ENCODE results near the gene OSBPL8. TPM values are rescaled to one million over a fixed set of nuclear protein-coding genes. Genes with fewer than 3 reads are reported as not detected.

The OSBPL8 gene
- total RNA-seq, 4 donors from 2014 or later = 50.0 to 55.0 (median 54.7) TPM

DNA sequence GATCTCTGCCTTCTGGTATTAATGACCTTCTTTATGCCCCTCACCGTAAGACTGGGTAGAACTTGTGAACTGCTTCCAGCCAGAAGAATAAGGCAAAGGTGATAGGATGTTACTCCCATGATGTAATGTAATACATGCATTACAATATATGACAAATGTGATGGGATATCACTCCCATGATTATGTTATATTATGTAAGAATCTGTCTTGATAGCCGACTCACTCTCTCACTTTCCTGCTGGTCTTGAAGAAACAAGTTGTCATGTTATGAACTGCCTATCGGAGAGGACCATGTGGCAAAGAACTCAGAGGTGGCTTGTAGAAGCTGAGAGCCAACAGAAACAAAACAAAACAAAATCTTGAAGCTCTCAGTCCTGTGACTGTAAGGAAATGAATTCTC is 30.6 kb upstream of the OSBPL8 start:
- Histone ChIP-seq H3K27me3 (no peaks in the 10 kb centered on the region), H3K9me3 (no peaks in the 10 kb centered on the region), H3K36me3 (no peaks in the 10 kb centered on the region), H3K4me3 (no peak overlapping the region), H3K4me1 (no peaks in the 10 kb centered on the region), H3K27ac (replicated peaks in 1 of 4) (no peak overlapping the region)
- intact Hi-C loops (cut with DNase I) = no loop called here
- TF ChIP-seq POLR2A (IDR thresholded peaks at IDR 0.05; ENCODE audit: low read depth) (no peak), EP300 (IDR thresholded peaks at IDR 0.05) (no peak), POLR2AphosphoS5 (IDR thresholded peaks at IDR 0.05) (no peak)
- TF ChIP-seq, protein P1, sequence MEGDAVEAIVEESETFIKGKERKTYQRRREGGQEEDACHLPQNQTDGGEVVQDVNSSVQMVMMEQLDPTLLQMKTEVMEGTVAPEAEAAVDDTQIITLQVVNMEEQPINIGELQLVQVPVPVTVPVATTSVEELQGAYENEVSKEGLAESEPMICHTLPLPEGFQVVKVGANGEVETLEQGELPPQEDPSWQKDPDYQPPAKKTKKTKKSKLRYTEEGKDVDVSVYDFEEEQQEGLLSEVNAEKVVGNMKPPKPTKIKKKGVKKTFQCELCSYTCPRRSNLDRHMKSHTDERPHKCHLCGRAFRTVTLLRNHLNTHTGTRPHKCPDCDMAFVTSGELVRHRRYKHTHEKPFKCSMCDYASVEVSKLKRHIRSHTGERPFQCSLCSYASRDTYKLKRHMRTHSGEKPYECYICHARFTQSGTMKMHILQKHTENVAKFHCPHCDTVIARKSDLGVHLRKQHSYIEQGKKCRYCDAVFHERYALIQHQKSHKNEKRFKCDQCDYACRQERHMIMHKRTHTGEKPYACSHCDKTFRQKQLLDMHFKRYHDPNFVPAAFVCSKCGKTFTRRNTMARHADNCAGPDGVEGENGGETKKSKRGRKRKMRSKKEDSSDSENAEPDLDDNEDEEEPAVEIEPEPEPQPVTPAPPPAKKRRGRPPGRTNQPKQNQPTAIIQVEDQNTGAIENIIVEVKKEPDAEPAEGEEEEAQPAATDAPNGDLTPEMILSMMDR (IDR thresholded peaks at IDR 0.05) = no peak
- 90% methylated on average over 3 of the region's 3 CpGs for WGBS
- DNase-seq (ENCODE audit: extremely low spot score) = no peak

- H3K4me1 ChIP-seq = no peaks in the 10 kb centered on the region
- H3K36me3 ChIP-seq = no peaks in the 10 kb centered on the region
- no peak for DNase-seq (ENCODE audit: extremely low spot score)
- peak in 1 of 2 donors; percentile 15 for TF ChIP-seq POLR2AphosphoS5 (IDR thresholded peaks at IDR 0.05)
- no peak for TF ChIP-seq POLR2A (IDR thresholded peaks at IDR 0.05; ENCODE audit: low read depth)
- H3K27ac ChIP-seq (replicated peaks in 1 of 4) = peak overlapping the region in 1 of 4 donors; percentile 27
- intact Hi-C loops (cut with DNase I) = no loop called here
- H3K9me3 ChIP-seq = no peaks in the 10 kb centered on the region
- H3K4me3 ChIP-seq = no peak overlapping the region
- no peaks in the 10 kb centered on the region for H3K27me3 ChIP-seq
These were observed 29.5 kb upstream of the OSBPL8 start for GRCh38 chr12:76588881-76589565.

- WGBS = 85% methylated on average over 3 of the region's 3 CpGs
- H3K27me3 ChIP-seq = no peaks in the 10 kb centered on the region
- H3K36me3 ChIP-seq = no peaks in the 10 kb centered on the region
- intact Hi-C loops (cut with DNase I) = no loop called here
- no peaks in the 10 kb centered on the region for H3K9me3 ChIP-seq
- TF ChIP-seq, protein P1 (IDR thresholded peaks at IDR 0.05) = no peak
- no peak for TF ChIP-seq POLR2A (IDR thresholded peaks at IDR 0.05; ENCODE audit: low read depth)
- TF ChIP-seq EP300 (IDR thresholded peaks at IDR 0.05) = no peak
- TF ChIP-seq POLR2AphosphoS5 (IDR thresholded peaks at IDR 0.05) = no peak
- H3K27ac ChIP-seq (replicated peaks in 1 of 4) = peak overlapping the region in 2 of 4 donors; percentile 30 to 74
- H3K4me1 ChIP-seq = no peaks in the 10 kb centered on the region
- no peak overlapping the region for H3K4me3 ChIP-seq
- no peak for DNase-seq (ENCODE audit: extremely low spot score)
These were observed 28.0 kb upstream of the OSBPL8 start for GRCh38 chr12:76587428-76588178.

DNA sequence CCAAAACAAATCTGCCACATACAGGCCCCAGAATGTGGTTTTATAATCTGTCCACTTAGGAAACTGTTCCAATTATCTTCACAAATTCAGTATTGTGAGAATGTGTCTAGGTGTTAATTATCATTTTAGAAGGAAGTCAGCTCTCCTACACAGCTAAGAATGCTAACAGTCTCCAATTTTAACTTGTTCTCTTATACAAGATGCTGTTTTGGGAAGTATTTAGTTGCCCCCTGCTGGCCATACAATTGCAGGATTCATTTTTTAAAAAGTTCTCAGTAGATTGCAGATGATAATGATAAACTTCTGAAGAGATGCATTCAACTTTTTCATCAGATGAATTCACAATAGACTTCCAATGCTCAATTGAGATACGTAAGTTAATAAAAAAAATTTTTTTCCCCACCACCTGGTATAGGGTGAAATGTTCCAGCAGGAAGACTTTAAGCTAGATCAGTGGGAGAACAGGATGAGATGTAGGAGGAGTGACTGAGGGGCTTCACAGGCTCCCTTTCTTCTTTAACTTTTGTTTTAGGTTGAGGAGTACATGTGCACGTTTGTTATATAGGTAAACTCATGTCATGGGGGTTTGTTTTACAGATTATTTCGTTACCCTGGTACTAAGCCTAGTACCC is 27.3 kb upstream of the OSBPL8 start:
- Histone ChIP-seq H3K4me3 (no peak overlapping the region), H3K4me1 (no peaks in the 10 kb centered on the region), H3K9me3 (no peaks in the 10 kb centered on the region), H3K36me3 (no peaks in the 10 kb centered on the region), H3K27me3 (no peaks in the 10 kb centered on the region), H3K27ac (replicated peaks in 1 of 4) (peak overlapping the region in 1 of 4 donors; percentile 23)
- 76% methylated on average over 3 of the region's 3 CpGs for WGBS
- intact Hi-C loops (cut with DNase I) = no loop called here
- TF ChIP-seq POLR2A (IDR thresholded peaks at IDR 0.05; ENCODE audit: low read depth) = no peak
- TF ChIP-seq POLR2AphosphoS5 (IDR thresholded peaks at IDR 0.05) = no peak
- TF ChIP-seq, protein P1 (IDR thresholded peaks at IDR 0.05) = peak; percentile 55 to 71 (median 68)
- DNase-seq (ENCODE audit: extremely low spot score) = no peak

- intact Hi-C loops (cut with DNase I) = no loop called here
- WGBS = 77% methylated on average over 3 of the region's 3 CpGs
- Histone ChIP-seq H3K27ac (replicated peaks in 1 of 4) (no peak overlapping the region), H3K4me1 (no peaks in the 10 kb centered on the region), H3K4me3 (no peak overlapping the region), H3K9me3 (no peaks in the 10 kb centered on the region), H3K27me3 (no peaks in the 10 kb centered on the region), H3K36me3 (no peaks in the 10 kb centered on the region)
- DNase-seq (ENCODE audit: extremely low spot score) = no peak
- TF ChIP-seq POLR2A (IDR thresholded peaks at IDR 0.05; ENCODE audit: low read depth) = no peak
- no peak for TF ChIP-seq POLR2AphosphoS5 (IDR thresholded peaks at IDR 0.05)
- TF ChIP-seq, protein P1 (IDR thresholded peaks at IDR 0.05) = no peak
- TF ChIP-seq EP300 (IDR thresholded peaks at IDR 0.05) = no peak
These were observed 23.7 kb upstream of the OSBPL8 start for GRCh38 chr12:76583301-76583700.

Measured in esophagus muscularis mucosa (tissue), 4 donors.